PC-3 (cell line): ENCODE results near the gene DYNC1I1. TPM values are rescaled to one million over a fixed set of nuclear protein-coding genes. Genes with fewer than 3 reads are reported as not detected.

Experiments used
- ATAC-seq: fragments of 200-7000 bp; cut with Tn5 transposase; 2 replicates; pipeline ENCODE4 v1.9.1; 2020; ENCODE audit warnings: mild to moderate bottlenecking, moderate library complexity
- BruUV-seq: library from RNA; stranded (reverse); fragments of 400-500 nt; replicated peaks from 2 replicates; lab custom pipeline; 2021; lab: Mats Ljungman, UMichigan
- CTCF ChIA-PET: fragments of 300-600 bp; sonication (Branson Sonifier 250); formaldehyde crosslinking; loops from one replicate; lab custom pipeline; 2022; ENCODE audit warnings: antibody characterized with exemption; lab: Charles Lee
- POLR2A ChIA-PET: fragments of 300-600 bp; sonication (Branson Sonifier 250); formaldehyde crosslinking; loops from one replicate; lab custom pipeline; 2022; ENCODE audit warnings: antibody characterized with exemption; ENCODE audit not compliant: unreplicated experiment; lab: Charles Lee
- DNase-seq: peaks from one replicate; pipeline ENCODE4 v3.0.0-alpha.2; 2015
- H2AFZ ChIP-seq: fragments of 300-600 bp; sonication (generic); 2 replicates; pipeline ENCODE4 v1.6.0; 2016; ENCODE audit warnings: antibody characterized with exemption, low read length
- H3F3A ChIP-seq: fragments of 300-600 bp; sonication (generic); one replicate; pipeline ENCODE4 v1.6.0; 2017; ENCODE audit warnings: antibody characterized with exemption, low read length, control low read depth, mild to moderate bottlenecking; ENCODE audit not compliant: unreplicated experiment
- H3K27ac ChIP-seq: fragments of 300-600 bp; sonication (generic); 2 replicates; pipeline ENCODE4 v1.5.1; 2016; ENCODE audit warnings: mild to moderate bottlenecking, low read length
- H3K27me3 ChIP-seq: fragments of 300-600 bp; sonication (generic); 2 replicates; pipeline ENCODE4 v1.6.1; 2016; ENCODE audit warnings: low read length, mixed read lengths
- H3K36me3 ChIP-seq: fragments of 300-600 bp; sonication (generic); 2 replicates; pipeline ENCODE4 v1.6.1; 2016; ENCODE audit warnings: low read depth, mixed run types, low read length, mixed read lengths
- H3K4me1 ChIP-seq: fragments of 300-600 bp; sonication (generic); 2 replicates; pipeline ENCODE4 v1.5.1; 2016; ENCODE audit warnings: low read length; ENCODE audit not compliant: insufficient read depth
- H3K4me2 ChIP-seq: fragments of 300-600 bp; sonication (generic); 2 replicates; pipeline ENCODE4 v1.6.0; 2016; ENCODE audit warnings: low read length
- H3K4me3 ChIP-seq: fragments of 300-600 bp; sonication (generic); 2 replicates; pipeline ENCODE4 v1.5.1; 2016; ENCODE audit warnings: mild to moderate bottlenecking, low read length, mixed read lengths
- H3K79me2 ChIP-seq: fragments of 300-600 bp; sonication (generic); 2 replicates; pipeline ENCODE4 v1.6.1; 2017; ENCODE audit warnings: low read length, mixed read lengths
- H3K9ac ChIP-seq: fragments of 300-600 bp; sonication (generic); 2 replicates; pipeline ENCODE4 v1.6.0; 2016; ENCODE audit warnings: mild to moderate bottlenecking, low read length
- H3K9me2 ChIP-seq: fragments of 300-600 bp; sonication (generic); replicated peaks from 2 replicates; pipeline ENCODE4 v1.6.1; 2016; ENCODE audit warnings: mixed run types, low read length, mixed read lengths
- H3K9me3 ChIP-seq: fragments of 300-600 bp; sonication (generic); 2 replicates; pipeline ENCODE4 v1.6.1; 2016; ENCODE audit warnings: low read length, mixed read lengths
- H4K20me1 ChIP-seq: fragments of 300-600 bp; sonication (generic); 2 replicates; pipeline ENCODE4 v1.6.1; 2016; ENCODE audit warnings: low read length, mixed read lengths
- EZH2 ChIP-seq: fragments of 300-600 bp; sonication (generic); IDR thresholded peaks from one replicate; pipeline ENCODE4 v1.6.1; 2017; ENCODE audit warnings: antibody characterized with exemption, mild to moderate bottlenecking, low read length; ENCODE audit not compliant: unreplicated experiment
- EZH2phosphoT487 ChIP-seq: fragments of 300-600 bp; sonication (generic); IDR thresholded peaks from 2 replicates; pipeline ENCODE4 v1.6.1; 2018; ENCODE audit warnings: mild to moderate bottlenecking, antibody characterized with exemption, low read length, borderline replicate concordance
- intact Hi-C: fragments of 100-400 bp; cut with micrococcal nuclease; formaldehyde crosslinking; loops from 2 replicates; pipeline ENCODE4 v1.9.0; 2023
- total RNA-seq: library from RNA; depleted of rRNA; stranded (reverse); fragments of >200 nt; gene quantifications from 2 replicates; pipeline ENCODE4 v1.2.3, GENCODE V29; 2014
- TF ChIP-seq, protein P1 (sequence below): fragments of 300-600 bp; sonication (generic); conservative IDR thresholded peaks from 2 replicates; pipeline ENCODE4 v1.5.1; 2017; ENCODE audit warnings: antibody characterized with exemption, low read depth, mild to moderate bottlenecking, low read length

The DYNC1I1 gene
- total RNA-seq, 1 experiment from 2014 or later = 2.4 TPM

DNA sequence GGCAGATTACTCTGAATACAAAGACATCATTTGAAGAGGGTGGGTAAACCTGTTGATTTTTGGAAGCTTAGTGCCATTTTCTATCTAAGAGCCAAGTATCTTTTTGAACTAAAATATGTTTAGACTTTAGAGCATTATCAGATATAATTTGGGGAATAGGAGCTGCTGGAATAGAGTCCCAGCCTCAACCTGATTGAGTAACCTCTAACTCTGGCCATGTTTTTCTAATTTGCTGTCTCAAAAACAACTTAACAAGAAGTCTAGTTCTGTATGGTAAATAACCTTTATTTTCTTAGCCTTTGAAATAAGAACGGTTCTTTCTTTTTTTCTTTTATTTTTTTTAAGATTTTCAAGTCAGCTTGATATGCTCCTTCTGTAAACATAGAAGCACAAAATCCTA, 224.5 kb downstream of the DYNC1I1 start:
- Histone ChIP-seq H3K4me1 (no peaks in the 10 kb centered on the region), H2AFZ (no peak overlapping the region), H3K27ac (no peak overlapping the region), H4K20me1 (no peaks in the 10 kb centered on the region), H3K9me2 (no peaks in the 10 kb centered on the region), H3K9me3 (no peaks in the 10 kb centered on the region), H3K36me3 (no peaks in the 10 kb centered on the region), H3K4me2 (no peak overlapping the region), H3K4me3 (no peak overlapping the region), H3K79me2 (no peaks in the 10 kb centered on the region), H3K27me3 (no peaks in the 10 kb centered on the region), H3F3A (no peaks in the 10 kb centered on the region), H3K9ac (no peak overlapping the region)
- ATAC-seq (no peak), DNase-seq (no peak)
- intact Hi-C loops = no loop called here
- ChIA-PET CTCF (no interaction called here), POLR2A (no interaction called here)
- no TSS peak for BruUV-seq
- TF ChIP-seq EZH2 = no peak
- no peak for TF ChIP-seq EZH2phosphoT487
- TF ChIP-seq, protein P1, sequence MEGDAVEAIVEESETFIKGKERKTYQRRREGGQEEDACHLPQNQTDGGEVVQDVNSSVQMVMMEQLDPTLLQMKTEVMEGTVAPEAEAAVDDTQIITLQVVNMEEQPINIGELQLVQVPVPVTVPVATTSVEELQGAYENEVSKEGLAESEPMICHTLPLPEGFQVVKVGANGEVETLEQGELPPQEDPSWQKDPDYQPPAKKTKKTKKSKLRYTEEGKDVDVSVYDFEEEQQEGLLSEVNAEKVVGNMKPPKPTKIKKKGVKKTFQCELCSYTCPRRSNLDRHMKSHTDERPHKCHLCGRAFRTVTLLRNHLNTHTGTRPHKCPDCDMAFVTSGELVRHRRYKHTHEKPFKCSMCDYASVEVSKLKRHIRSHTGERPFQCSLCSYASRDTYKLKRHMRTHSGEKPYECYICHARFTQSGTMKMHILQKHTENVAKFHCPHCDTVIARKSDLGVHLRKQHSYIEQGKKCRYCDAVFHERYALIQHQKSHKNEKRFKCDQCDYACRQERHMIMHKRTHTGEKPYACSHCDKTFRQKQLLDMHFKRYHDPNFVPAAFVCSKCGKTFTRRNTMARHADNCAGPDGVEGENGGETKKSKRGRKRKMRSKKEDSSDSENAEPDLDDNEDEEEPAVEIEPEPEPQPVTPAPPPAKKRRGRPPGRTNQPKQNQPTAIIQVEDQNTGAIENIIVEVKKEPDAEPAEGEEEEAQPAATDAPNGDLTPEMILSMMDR = no peak

DNA sequence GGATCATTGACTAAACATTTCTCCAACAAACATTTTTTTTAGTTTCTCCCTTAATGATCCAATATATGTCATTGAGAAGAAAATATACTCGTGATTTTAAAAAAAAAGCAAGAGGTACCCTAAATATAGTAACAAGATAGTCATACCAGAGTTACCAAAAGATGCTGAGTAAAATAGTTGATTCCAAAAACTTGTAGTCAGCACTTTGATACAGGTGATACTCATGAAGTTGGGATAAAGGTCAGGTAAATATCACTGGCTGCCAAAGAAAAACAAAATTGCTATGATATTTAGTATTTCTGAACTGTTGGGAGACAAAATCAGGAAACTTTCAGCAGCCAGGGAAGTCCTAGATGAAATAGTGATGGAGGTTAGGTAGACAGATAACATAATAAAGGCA, 225.3 kb downstream of the DYNC1I1 start:
- no peaks in the 10 kb centered on the region for H4K20me1 ChIP-seq
- no TSS peak for BruUV-seq
- DNase-seq (no peak), ATAC-seq (no peak)
- H3K9ac ChIP-seq = no peak overlapping the region
- no peaks in the 10 kb centered on the region for H3K79me2 ChIP-seq
- TF ChIP-seq EZH2 (no peak), EZH2phosphoT487 (no peak)
- TF ChIP-seq, protein P1 = no peak
- no peak overlapping the region for H3K4me3 ChIP-seq
- intact Hi-C loops = no loop called here
- H3K4me1 ChIP-seq = no peaks in the 10 kb centered on the region
- no peaks in the 10 kb centered on the region for H3K9me2 ChIP-seq
- H3K27me3 ChIP-seq = no peaks in the 10 kb centered on the region
- CTCF ChIA-PET = no interaction called here
- no peaks in the 10 kb centered on the region for H3F3A ChIP-seq
- no peak overlapping the region for H2AFZ ChIP-seq
- no peaks in the 10 kb centered on the region for H3K36me3 ChIP-seq
- no peaks in the 10 kb centered on the region for H3K9me3 ChIP-seq
- POLR2A ChIA-PET = no interaction called here
- H3K27ac ChIP-seq = no peak overlapping the region
- H3K4me2 ChIP-seq = no peak overlapping the region

DNA sequence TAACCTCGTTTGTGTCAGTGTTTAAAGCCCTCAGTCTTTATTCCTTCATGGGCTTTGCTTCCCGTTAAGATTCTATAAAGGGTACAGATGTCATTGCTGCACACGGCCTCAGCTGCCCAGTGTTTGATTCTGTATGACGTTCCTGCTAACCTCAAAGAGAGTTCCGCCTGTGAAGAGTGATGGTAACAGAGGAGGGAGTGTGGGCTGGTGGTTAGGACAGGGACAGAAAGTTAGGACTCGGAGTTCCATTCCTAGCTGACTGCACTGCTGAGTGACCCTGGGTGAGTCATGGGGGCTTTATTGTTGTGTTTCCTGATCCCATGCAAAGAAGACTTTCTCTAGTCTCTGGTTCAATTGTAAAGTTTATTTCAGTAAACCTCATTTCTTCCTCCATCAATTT, 227.1 kb downstream of the DYNC1I1 start:
- no peaks in the 10 kb centered on the region for H3K36me3 ChIP-seq
- no TSS peak for BruUV-seq

More for the DNA sequence above, 227.1 kb downstream of the DYNC1I1 start:
- H3K27ac ChIP-seq = no peak overlapping the region
- no peaks in the 10 kb centered on the region for H3K4me1 ChIP-seq
- no peaks in the 10 kb centered on the region for H3K79me2 ChIP-seq
- H4K20me1 ChIP-seq = no peaks in the 10 kb centered on the region
- H3K27me3 ChIP-seq = no peaks in the 10 kb centered on the region
- TF ChIP-seq EZH2 (no peak), EZH2phosphoT487 (no peak)
- TF ChIP-seq, protein P1 = no peak
- H3K4me2 ChIP-seq = no peak overlapping the region
- ATAC-seq (no peak), DNase-seq (no peak)
- no peak overlapping the region for H3K4me3 ChIP-seq
- ChIA-PET CTCF (no interaction called here), POLR2A (no interaction called here)
- H2AFZ ChIP-seq = no peak overlapping the region
- H3F3A ChIP-seq = no peaks in the 10 kb centered on the region
- H3K9me2 ChIP-seq = no peaks in the 10 kb centered on the region
- intact Hi-C loops = no loop called here
- no peak overlapping the region for H3K9ac ChIP-seq
- no peaks in the 10 kb centered on the region for H3K9me3 ChIP-seq
